Measurements from ENCODE around the gene XKR8.

XKR8 gene, protein sequence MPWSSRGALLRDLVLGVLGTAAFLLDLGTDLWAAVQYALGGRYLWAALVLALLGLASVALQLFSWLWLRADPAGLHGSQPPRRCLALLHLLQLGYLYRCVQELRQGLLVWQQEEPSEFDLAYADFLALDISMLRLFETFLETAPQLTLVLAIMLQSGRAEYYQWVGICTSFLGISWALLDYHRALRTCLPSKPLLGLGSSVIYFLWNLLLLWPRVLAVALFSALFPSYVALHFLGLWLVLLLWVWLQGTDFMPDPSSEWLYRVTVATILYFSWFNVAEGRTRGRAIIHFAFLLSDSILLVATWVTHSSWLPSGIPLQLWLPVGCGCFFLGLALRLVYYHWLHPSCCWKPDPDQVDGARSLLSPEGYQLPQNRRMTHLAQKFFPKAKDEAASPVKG

DNA sequence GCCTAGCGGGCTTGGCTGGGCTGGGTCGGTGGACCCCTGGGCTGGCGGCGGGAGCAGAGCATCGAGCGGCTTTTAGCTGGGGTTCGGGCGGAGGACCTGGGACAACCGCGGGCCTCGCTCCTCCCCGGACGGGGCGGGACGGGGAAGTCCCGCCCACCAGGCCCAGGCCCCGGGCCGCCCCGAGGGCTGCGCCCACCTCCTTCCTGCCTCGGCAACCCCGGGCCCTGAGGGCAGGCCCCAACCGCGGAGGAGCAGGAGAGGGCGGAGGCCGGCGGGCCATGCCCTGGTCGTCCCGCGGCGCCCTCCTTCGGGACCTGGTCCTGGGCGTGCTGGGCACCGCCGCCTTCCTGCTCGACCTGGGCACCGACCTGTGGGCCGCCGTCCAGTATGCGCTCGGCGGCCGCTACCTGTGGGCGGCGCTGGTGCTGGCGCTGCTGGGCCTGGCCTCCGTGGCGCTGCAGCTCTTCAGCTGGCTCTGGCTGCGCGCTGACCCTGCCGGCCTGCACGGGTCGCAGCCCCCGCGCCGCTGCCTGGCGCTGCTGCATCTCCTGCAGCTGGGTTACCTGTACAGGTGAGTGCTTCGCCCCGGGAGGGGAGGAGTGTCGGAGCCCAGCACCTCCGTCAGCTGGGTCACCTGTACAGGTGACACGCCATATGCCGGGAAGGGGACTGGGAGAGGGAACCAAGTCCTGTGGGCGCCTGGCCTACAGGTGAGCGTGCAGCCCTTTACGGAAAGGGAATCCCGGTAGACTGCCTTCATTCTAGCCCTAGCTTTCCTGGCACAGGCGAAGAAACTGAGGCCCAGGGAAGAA, at the start of gene XKR8:
TSS of gene XKR8 (plus strand) at position 182 of the 812 bp plus-strand sequence. CDS start at position 279, 97 bp downstream.
- no peak for DNase-seq

GRCh38 chr1:27912429-27912828, 47.3 kb upstream of the XKR8 start:
- no peak for DNase-seq

- DNase-seq: no peak
Measured at GRCh38 chr1:27915082-27915575, 44.6 kb upstream of the XKR8 start.

GRCh38 chr1:27922272-27922671, 37.5 kb upstream of the XKR8 start:
- DNase-seq: no peak

- no peak for DNase-seq
Measured at GRCh38 chr1:27928216-27928954, 31.4 kb upstream of the XKR8 start.

- no peak for DNase-seq
Measured at GRCh38 chr1:27931184-27931583, 28.6 kb upstream of the XKR8 start.

GRCh38 chr1:27931759-27932158, 28.0 kb upstream of the XKR8 start:
- DNase-seq: no peak

DNA sequence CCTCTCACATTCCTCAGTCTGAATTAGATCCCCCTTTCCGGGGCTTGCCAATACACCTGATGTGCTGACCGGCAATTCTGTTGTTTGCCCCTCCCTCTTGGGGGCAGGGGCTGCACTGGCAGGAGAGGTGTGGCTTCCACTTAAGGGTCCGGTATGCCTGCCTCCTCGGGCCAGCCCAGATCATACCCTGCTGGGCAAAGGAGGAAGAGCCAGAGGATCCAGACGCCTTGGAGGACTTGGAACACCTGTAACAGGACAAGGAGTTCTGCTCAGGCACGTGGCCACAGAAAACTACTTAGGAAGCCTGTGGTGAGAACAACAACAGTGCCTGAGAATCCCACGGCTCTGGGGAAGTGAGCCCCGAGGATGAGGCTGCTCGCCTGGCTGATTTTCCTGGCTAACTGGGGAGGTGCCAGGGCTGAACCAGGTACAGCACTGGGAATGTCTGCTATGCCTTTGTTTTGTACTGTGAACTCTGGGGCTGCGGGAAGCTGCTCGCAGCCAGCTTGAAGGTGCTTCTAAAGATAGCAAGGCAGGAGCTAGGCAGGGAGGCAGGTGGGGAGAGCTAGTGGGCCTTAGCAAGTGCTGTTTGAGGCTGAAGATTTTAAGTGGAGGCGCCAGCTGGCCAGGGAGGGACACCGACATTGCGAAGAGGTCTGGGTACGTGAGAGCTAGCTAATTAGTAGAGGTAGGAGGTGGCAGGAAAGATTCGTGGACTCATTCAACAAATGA, 24.8 kb upstream of the XKR8 start, which contains the start of gene SMPDL3B:
TSS of gene SMPDL3B (plus strand) at position 183 of the 732 bp plus-strand sequence. CDS start at position 367, 184 bp downstream.
- no peak for DNase-seq

DNA sequence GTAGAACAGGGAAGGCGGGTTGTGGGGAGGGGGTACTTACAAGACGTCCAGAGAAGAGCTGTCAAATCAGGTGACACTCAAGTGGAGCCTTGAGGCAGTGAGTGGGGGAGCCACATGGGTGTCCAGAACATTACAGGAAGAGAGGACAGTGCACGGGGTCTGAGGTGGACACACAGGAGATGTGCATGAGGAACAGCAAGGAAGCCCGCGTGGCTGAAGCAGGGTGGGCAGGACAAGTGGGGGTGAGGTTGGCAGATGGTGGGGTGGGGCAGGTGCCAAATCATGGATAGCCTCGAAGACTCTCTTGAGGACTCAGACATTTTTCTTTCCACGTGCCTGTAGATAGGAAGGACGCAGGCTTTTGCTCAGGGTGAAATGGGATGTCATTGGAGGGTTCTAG, 24.1 kb upstream of the XKR8 start:
- no peak for DNase-seq

- no peak for DNase-seq
Measured at GRCh38 chr1:27936370-27936769, 23.4 kb upstream of the XKR8 start.

GRCh38 chr1:27937524-27937836, 22.3 kb upstream of the XKR8 start:
- no peak for DNase-seq

- no peak for DNase-seq
Measured at GRCh38 chr1:27938488-27938887, 21.3 kb upstream of the XKR8 start.

- no peak for DNase-seq
Measured at GRCh38 chr1:27940297-27940696, 19.5 kb upstream of the XKR8 start.

DNA sequence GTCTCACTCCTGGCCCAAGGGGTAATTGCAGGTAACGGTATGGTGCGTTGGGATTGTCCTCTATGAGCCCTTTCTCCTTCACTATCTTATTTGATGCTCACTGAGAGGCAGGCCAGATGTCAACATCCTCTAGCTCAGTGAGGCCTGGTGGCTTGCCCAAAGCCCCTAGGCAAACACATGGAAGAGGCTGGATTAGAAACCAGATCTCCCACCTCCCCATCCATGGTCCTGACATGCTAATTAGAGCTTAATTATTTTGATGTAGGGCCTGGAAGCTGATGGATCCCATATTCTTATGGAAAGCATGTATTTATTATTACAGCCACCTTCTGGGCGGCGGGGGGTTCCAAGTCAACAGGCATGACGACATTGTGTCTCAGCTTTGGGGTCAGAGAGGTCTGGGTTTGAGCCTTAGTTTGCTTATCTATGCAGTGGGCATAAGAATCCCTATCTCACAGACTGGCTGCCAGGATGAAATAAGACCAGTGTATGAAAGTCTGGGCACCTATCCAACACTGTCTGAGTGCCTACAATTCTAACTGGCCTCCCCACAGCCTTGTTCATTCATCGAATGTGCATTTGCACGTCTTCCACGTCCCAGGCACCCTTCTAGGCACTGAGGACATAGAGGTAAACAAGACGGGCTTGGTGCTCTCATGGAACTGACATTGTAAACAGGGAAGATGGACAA, 18.8 kb upstream of the XKR8 start:
- DNase-seq: no peak

DNA sequence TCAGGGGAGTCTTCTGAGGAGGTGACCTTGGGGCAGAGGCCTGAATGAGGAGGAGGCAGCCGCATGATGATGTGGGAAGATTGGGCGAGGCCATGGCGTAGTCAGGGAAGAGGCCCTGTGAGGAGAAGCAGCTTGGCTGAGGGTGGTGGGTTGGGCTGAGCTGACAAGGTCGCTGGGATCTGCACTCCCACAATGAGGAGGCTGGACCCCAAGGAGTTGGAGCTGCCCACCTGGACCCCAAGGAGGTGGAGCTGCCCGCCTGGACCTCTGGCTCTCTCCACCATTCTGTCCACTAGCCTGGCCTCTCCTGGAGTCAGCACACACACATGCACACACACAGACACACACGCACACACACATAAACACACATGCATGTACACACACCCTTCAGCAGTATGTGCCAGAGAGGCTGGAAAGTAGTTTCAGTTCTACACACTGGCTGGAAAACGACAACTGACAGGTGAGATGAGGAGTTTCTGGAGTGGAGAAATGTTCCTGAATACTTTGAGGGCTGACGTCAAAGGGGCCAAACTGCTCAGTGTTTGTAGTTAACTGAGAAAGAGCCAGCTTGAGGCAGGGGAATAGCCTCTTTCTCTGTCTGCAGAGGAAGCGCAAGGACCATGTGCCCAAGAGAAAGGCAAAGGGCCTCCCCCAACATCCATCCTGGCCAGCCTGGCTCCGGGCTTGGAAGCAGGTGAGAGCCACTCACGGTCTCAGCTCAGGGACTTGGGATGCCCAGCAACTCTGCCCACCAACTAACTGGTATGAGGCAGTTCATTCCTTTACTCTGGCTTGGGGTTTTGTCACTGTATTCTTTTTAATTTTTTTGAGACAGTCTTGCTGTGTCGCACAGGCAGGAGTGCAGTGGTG, 17.9 kb upstream of the XKR8 start:
- DNase-seq: no peak

- DNase-seq: no peak
Measured at GRCh38 chr1:27945020-27945419, 14.8 kb upstream of the XKR8 start.

GRCh38 chr1:27949027-27949426, 10.7 kb upstream of the XKR8 start:
- no peak for DNase-seq

DNA sequence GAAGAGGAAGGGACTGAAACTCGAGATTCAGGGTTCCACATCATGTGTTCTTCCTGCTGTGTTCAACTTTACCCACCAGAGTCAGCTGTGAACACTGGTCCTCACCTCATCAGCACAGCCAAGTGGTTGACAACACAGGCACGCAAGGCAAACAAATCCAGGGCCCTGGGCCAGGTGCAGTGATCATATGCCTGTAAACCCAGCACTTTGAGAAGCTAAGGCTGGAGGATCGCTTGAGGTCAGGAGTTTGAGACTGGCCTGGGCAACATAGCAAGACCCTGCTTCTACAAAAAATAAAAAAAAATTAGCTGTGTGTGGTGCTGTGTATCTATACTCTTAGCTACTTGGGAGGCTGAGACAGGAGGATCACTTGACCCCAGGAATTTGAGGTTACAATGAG, 8.4 kb upstream of the XKR8 start:
- DNase-seq: no peak

DNA sequence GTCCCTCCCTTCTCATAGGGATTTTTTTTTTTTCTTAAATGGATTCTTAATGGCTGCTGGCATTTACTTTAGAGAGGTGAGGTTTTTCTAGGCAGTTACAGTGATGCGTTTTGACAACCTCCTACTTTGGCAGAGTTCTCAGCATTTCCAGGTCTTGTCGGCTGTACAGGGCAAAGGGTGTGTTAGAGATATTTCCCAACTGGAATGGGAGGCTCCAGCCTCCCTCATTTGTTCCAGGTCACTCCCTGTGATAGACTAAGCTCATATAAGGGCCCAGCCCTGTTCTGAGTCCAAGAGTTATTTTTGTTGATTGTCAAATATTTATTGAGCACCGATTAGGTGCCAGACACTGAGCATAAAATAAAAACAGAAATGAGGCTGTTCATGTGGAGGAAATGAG, 7.6 kb upstream of the XKR8 start:
- DNase-seq: no peak

GRCh38 chr1:27954186-27954585, 5.6 kb upstream of the XKR8 start:
- DNase-seq: no peak

DNA sequence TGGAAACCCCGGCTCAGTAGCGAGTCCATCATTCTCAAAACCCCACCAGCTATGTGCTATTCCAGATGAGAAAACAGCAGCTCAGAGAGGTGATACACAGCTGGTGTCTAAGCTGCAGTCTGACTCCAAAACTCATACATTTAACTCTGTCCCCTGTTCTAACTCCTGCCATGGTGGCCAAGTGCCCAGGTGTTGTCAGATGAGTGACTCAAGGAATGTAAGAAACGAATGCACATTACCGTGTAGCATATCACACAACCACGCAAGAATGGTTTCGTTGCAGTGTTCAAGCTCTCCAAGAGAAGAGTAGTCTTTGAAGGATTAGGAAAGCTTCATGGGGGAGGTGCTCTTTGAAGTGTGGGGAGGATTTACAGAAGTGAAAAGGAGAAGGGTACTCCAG, 4.7 kb upstream of the XKR8 start:
- DNase-seq: no peak

All from SHP77 treated with DMSO at 0.1 percent for 48 hours (cell line).